ENCODE measurements around the gene APOBEC3B. TPM values are rescaled to one million over a fixed set of nuclear protein-coding genes. Genes with fewer than 3 reads are reported as not detected.

APOBEC3B gene
- total and polyA plus RNA-seq, 9 of the 15 experiments (the other 6 are each of a cell fraction or from before 2014, with no cell fraction given): 5.9 to 166 (median 43.2) TPM

DNA sequence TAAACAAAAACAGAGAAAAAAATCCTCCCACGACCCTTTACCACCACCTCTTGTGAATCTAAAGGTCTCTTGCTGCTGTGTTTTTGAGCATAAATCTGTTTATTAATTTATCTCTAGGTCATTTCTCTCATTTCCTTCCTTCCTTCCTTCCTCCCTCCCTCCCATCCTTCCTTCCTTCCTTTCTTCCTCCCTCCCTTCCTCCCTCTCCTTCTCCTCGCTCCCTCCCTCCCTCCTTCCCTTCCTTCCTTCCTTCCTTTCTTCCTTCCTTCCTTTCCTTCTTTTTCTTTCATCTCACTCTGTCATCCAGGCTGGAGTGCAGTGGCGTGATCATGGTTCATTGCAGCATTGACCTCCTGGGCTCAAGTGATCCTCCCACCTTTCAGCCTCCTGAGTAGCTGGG, 38.3 kb upstream of the APOBEC3B start:
- ChIA-PET POLR2A (no interaction called here), CTCF (ENCODE audit: low intra/inter-chr PET ratio) (no interaction called here)
- TF ChIP-seq HNRNPK (IDR thresholded peaks at IDR 0.05; ENCODE audit: low read depth, low read length, poor library complexity, severe bottlenecking): no peak
- TF ChIP-seq, protein P1, sequence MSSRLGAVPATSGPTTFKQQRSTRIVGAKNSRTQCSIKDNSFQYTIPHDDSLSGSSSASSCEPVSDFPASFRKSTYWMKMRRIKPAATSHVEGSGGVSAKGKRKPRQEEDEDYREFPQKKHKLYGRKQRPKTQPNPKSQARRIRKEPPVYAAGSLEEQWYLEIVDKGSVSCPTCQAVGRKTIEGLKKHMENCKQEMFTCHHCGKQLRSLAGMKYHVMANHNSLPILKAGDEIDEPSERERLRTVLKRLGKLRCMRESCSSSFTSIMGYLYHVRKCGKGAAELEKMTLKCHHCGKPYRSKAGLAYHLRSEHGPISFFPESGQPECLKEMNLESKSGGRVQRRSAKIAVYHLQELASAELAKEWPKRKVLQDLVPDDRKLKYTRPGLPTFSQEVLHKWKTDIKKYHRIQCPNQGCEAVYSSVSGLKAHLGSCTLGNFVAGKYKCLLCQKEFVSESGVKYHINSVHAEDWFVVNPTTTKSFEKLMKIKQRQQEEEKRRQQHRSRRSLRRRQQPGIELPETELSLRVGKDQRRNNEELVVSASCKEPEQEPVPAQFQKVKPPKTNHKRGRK (tag; IDR thresholded peaks at IDR 0.05): peak; percentile 65; the same call in 1 of the 2 replicates
- Histone ChIP-seq H3K9ac (ENCODE audit: insufficient read depth in 1 of 2, low read depth in 2 of 2, low read length in 2 of 2) (no peak overlapping the region), H3K9me1 (ENCODE audit: control insufficient read depth, insufficient read depth, low read length) (no peaks in the 10 kb centered on the region), H2AFZ (ENCODE audit: low read depth, low read length) (0 out of 2 replicates have a peak overlapping the region, but pooled peaks have one; percentile 23), H3K79me2 (ENCODE audit: control insufficient read depth, insufficient read depth, low read length) (no peaks in the 10 kb centered on the region), H3K27me3 (ENCODE audit: control insufficient read depth in 2 of 2, insufficient read depth in 2 of 2, low read length in 2 of 2) (peaks cover 15 to 49% of the 10 kb centered on the region in 2 experiments), H3K27ac (ENCODE audit: extremely low read depth, low read depth, low read length) (no peak overlapping the region), H3K9me3 (replicated peaks; ENCODE audit: control insufficient read depth, insufficient read depth, low read depth, low read length) (no peaks in the 10 kb centered on the region), H3K4me1 (replicated peaks in 1 of 2; ENCODE audit: control insufficient read depth in 2 of 2, insufficient read depth in 2 of 2, low read length in 2 of 2) (no peaks in the 10 kb centered on the region; a peak in 2 of 5 replicates), H4K20me1 (replicated peaks; ENCODE audit: control insufficient read depth, insufficient read depth, low read length) (0 out of 2 replicates have a peak, but pooled peaks cover 4% of the 10 kb centered on the region), H3K4me2 (ENCODE audit: insufficient read depth, low read length) (no peak overlapping the region), H3K4me3 (no peak overlapping the region), H3K36me3 (ENCODE audit: control insufficient read depth, insufficient read depth, low read length) (no peaks in the 10 kb centered on the region)
- DNase-seq (ENCODE audit: extremely low read depth in 1 of 4, low spot score in 3 of 4) (no peak), ATAC-seq (no peak), FAIRE-seq (no peak)
- no TSS peak for BruUV-seq (replicated peaks)
- 0% methylated on average over 1 of the region's 3 CpGs for WGBS (ENCODE audit: insufficient coverage, low coverage, missing lambda C conversion rate)
- intact Hi-C loops (cut with micrococcal nuclease) (no loop called here), in situ Hi-C loops (cut with MboI) (no loop called here)

DNA sequence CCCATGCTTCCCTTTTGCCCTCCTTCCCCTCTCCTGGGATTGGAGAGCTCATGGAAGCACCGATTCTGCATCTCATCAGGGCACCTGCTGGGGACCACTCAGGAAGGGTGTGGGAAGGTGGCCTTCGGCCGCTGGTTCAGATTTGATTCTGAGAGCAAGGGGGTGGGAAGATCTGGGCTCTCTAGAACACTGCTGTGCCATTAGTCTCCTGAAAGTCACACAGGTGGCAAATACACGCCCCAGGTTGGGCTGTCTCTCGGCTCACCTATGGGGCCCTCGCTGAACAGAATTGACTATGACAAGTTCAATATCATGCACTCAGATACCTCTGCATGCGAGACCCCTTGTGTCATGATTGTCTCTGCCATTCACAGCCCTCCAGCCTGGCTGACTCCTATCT, 37.5 kb upstream of the APOBEC3B start:
- Histone ChIP-seq H3K4me2 (ENCODE audit: insufficient read depth, low read length) (no peak overlapping the region), H3K9ac (ENCODE audit: insufficient read depth in 1 of 2, low read depth in 2 of 2, low read length in 2 of 2) (no peak overlapping the region), H3K79me2 (ENCODE audit: control insufficient read depth, insufficient read depth, low read length) (no peaks in the 10 kb centered on the region), H3K4me1 (replicated peaks in 1 of 2; ENCODE audit: control insufficient read depth in 2 of 2, insufficient read depth in 2 of 2, low read length in 2 of 2) (no peaks in the 10 kb centered on the region; a peak in 2 of 5 replicates), H3K9me3 (replicated peaks; ENCODE audit: control insufficient read depth, insufficient read depth, low read depth, low read length) (no peaks in the 10 kb centered on the region), H2AFZ (ENCODE audit: low read depth, low read length) (no peak overlapping the region), H3K36me3 (ENCODE audit: control insufficient read depth, insufficient read depth, low read length) (no peaks in the 10 kb centered on the region), H4K20me1 (replicated peaks; ENCODE audit: control insufficient read depth, insufficient read depth, low read length) (0 out of 2 replicates have a peak, but pooled peaks cover 4% of the 10 kb centered on the region), H3K9me1 (ENCODE audit: control insufficient read depth, insufficient read depth, low read length) (no peaks in the 10 kb centered on the region), H3K4me3 (no peak overlapping the region), H3K27me3 (ENCODE audit: control insufficient read depth in 2 of 2, insufficient read depth in 2 of 2, low read length in 2 of 2) (peaks cover 15 to 45% of the 10 kb centered on the region in 2 experiments), H3K27ac (ENCODE audit: extremely low read depth, low read depth, low read length) (no peak overlapping the region)
- FAIRE-seq (no peak), ATAC-seq (no peak), DNase-seq (ENCODE audit: extremely low read depth in 1 of 4, low spot score in 3 of 4) (no peak)
- ChIA-PET POLR2A (no interaction called here), CTCF (ENCODE audit: low intra/inter-chr PET ratio) (no interaction called here)
- BruUV-seq (replicated peaks): no TSS peak
- 3% methylated on average over 6 of the region's 7 CpGs for WGBS (ENCODE audit: insufficient coverage, low coverage, missing lambda C conversion rate)
- in situ Hi-C loops (cut with MboI) (no loop called here), intact Hi-C loops (cut with micrococcal nuclease) (no loop called here)
- TF ChIP-seq, protein P2, sequence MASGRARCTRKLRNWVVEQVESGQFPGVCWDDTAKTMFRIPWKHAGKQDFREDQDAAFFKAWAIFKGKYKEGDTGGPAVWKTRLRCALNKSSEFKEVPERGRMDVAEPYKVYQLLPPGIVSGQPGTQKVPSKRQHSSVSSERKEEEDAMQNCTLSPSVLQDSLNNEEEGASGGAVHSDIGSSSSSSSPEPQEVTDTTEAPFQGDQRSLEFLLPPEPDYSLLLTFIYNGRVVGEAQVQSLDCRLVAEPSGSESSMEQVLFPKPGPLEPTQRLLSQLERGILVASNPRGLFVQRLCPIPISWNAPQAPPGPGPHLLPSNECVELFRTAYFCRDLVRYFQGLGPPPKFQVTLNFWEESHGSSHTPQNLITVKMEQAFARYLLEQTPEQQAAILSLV (tag; IDR thresholded peaks at IDR 0.05): no peak
- TF ChIP-seq ZNF282 (CRISPR knock-in tag; IDR thresholded peaks at IDR 0.05) (no peak), PPARD (CRISPR knock-in tag; IDR thresholded peaks at IDR 0.05) (no peak), PTRF (tag; IDR thresholded peaks at IDR 0.05) (no peak), NONO (IDR thresholded peaks at IDR 0.05; ENCODE audit: low read depth in 2 of 2, low read length in 1 of 2) (no peak)

Measured in K562 (cell line).